ENCODE measurements around the gene FKBP15.

The FKBP15 gene

GRCh38 chr9:113184539-113184938 lies 36.5 kb downstream of the FKBP15 start:
- no peak for DNase-seq

DNA sequence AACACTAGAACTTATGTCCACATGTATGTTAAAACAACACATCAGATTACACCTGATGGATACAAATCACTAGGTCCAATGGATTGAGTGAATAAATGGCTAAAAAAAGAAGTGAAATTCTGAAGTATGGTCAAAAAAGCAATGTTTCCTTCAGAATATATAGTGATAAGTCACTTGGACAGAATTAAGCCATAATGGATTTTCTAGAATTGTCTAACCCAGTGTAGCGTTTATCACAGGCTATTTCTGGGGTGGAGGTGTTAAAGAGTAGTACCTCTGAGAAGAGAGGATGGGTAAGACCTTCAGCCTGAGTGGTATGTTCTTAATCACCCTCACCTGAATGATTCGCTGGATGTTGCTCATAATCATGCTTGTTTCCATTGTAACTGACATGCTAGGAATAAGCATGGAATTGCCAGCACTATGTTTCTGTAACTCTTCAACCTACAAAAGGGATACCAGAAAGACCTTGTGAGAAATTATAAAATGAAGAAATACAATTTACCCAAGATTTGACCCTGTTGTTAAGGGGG lies 37.1 kb downstream of the FKBP15 start:
- DNase-seq = no peak

GRCh38 chr9:113181165-113181564 lies 39.9 kb downstream of the FKBP15 start:
- DNase-seq = no peak

- DNase-seq = no peak
These were observed 41.2 kb downstream of the FKBP15 start for GRCh38 chr9:113179839-113180238.

DNA sequence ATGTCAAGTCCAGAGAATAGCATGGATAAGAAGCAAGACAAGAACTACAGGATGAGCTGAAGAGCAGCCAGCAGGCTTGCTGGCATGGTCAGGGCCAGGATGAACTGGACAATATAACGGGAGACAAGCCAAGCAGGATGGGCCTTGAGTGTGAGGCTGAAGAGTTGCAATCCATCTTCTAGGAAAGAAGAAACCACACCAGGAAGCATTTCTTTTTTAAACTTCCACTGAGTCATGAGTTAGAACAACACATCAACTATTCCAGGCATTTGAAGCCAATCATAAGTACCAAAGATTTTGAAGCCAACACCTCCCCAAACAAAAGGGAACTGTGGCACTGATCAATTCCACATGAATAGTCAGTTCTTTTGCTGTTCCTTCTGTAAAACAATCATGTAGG lies 43.0 kb downstream of the FKBP15 start:
- DNase-seq = no peak

- no peak for DNase-seq
These were observed 43.8 kb downstream of the FKBP15 start for GRCh38 chr9:113177251-113177650.

GRCh38 chr9:113176803-113177202 lies 44.3 kb downstream of the FKBP15 start:
- DNase-seq = no peak

GRCh38 chr9:113173341-113173740 lies 47.7 kb downstream of the FKBP15 start:
- no peak for DNase-seq

GRCh38 chr9:113168809-113169208 lies 52.3 kb downstream of the FKBP15 start:
- no peak for DNase-seq

GRCh38 chr9:113166039-113166438 lies 55.0 kb downstream of the FKBP15 start:
- DNase-seq = no peak

DNA sequence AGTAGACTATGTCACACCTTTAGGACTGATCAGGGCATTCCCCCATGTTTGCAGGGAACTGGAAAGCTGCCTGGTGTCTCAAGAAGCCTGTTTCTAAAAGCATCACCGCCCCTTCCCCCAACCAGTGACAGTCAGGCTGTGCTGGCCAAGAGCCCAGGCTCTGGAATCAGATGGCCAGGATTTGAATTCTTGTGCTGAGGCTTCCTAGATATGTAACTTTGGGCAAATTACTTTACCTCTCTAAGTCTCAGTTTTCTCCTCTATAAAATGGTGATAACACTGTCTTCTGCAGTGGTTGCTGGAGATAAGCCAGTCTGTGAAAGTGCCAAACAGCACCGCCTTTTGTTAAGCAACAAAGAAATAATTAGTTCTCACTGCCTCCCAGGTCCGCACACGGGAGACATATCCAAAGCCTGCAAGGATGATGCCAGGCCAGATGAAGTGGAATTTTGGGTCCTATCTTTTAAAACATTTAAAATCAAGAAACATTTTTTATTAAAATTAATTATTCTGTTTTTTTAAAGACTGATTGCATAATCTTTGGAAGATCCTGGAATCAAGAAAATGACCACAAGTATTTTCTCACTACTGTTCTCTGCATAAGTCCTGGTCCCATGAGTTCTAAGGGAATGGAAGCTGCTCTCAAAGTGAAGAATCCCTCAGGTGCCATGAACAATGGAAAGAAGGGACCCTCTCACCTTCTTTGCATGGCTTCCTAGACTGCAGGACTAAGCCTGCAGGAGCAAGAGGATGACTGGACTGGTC lies 56.4 kb downstream of the FKBP15 start:
- peak in 49 of 58 donors; percentile 19 to 81 (median 58) for DNase-seq

GRCh38 chr9:113163001-113163400 lies 58.1 kb downstream of the FKBP15 start:
- no peak for DNase-seq

DNA sequence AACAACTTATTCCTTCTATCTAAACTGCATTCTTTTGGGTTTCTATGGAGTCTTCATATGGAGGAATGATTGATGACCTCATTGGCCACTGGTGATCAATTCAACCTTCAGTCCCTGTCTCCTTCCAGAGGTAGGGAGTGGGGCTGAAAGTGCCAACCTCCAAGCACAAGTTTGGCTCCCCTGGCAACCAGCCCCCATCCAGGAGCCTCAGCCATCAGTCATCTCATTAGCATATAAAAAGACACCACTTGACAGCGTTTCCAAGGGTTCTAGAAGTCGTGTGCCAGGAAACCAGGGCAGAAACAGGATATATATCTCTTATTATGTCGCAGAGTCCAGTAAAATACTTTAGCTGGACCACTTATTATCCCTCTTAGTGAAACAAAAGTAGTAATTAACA lies 60.5 kb downstream of the FKBP15 start:
- DNase-seq = peak in 1 of 58 donors; percentile 28

GRCh38 chr9:113158446-113158845 lies 62.6 kb downstream of the FKBP15 start:
- DNase-seq = no peak

DNA sequence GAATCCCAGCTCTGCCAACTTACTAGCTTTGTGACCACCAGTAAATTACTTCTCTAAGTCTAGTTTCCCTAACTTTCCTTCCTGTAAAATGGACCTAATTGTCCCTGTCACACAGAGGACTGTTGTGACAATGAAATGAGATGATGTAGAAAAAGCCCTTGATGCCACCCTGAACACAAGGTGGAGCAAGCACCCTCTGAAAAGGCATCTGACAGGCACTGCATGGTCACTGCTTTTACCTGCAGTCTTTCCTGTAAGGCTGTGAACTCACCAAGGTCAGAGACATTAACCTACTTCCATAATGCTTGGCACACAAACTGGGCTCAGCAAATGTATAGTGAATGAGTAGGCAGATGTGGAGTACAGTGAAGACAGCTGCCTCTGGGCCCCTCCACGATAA lies 64.2 kb downstream of the FKBP15 start:
- no peak for DNase-seq

DNA sequence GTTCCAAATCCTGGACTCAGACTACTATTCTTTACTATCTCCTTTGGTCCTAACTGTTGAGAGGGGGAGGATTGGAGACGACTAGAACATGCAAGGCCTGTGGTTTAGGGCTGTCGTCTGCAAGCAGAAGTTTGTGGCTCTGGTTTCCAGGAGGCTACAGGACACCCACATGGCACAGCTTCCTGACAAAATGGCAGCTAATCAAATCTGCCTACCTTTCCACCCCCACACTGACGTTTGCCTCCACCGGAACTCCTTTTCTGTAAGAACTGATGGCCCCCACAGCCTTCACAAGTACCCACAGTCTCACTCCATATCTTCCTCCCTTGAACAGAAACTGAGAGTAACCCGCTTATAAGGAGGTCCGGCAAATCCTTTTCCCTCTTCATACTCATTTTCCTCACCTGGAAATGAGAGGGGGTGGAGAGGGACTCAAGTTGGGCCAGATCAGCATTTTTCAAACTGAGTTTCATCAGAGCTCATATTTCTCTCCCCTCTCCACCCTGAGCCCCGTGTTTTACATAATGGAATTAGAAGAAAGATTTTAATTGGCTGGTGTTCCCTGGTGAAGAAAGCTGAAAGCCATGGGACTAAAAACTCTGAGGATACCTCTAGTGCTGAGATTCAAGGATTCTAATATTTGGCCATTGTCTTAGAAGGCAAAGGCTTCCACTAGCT lies 65.0 kb downstream of the FKBP15 start:
- peak in 8 of 58 donors; percentile 11 to 48 (median 18) for DNase-seq

GRCh38 chr9:113154946-113155345 lies 66.1 kb downstream of the FKBP15 start:
- peak in 1 of 58 donors; percentile 26 for DNase-seq

- peak in 32 of 58 donors; percentile 7 to 70 (median 38) for DNase-seq
These were observed 66.6 kb downstream of the FKBP15 start for GRCh38 chr9:113154471-113154870.

GRCh38 chr9:113153599-113153998 lies 67.5 kb downstream of the FKBP15 start:
- DNase-seq = peak in 4 of 58 donors; percentile 20 to 29 (median 25)

GRCh38 chr9:113152699-113153098 lies 68.4 kb downstream of the FKBP15 start:
- DNase-seq = peak in 1 of 58 donors; percentile 18

GRCh38 chr9:113151696-113152630 lies 69.1 kb downstream of the FKBP15 start:
- peak in 2 of 58 donors; percentile 28 to 57 for DNase-seq

Measured in anterior cingulate cortex (tissue), 58 donors.